Measurements from ENCODE around the gene WDR46. TPM values are rescaled to one million over a fixed set of nuclear protein-coding genes. Genes with fewer than 3 reads are reported as not detected.

WDR46 gene
- total and polyA plus RNA-seq, 2 donors (not counting 3 experiments of a cell fraction or from before 2014, with no cell fraction given): 61.4 to 71.2 TPM

DNA sequence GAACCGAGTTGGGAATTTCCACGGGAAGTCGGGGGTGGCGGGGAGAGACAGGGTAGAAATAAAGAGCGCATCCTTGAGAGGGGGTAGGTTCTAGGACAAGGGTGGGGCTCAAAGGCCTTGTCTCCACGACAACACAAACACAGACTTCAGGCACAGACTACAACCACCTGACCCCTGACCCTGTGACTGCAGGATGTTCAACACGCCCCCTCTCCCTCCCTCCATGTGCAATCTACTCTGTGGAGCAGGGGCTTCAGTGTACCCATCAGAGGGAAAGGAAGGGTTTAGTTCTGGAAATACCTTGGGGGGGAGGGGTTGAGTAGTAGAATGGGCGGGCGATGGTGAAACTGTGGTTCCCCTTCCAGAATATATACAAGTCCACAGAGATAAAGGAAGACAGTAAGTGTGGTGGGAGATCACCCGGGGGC lies 25.5 kb upstream of the WDR46 start:
- intact Hi-C loops (cut with micrococcal nuclease) (loop anchor here (1.0 to 10.0 kb wide), 3 partner anchors 15 to 260 kb away; partner anchors contain the start of genes HSD17B8, RXRB and SLC39A7), dilution Hi-C loops (cut with MboI; ENCODE audit: extremely low pct_ligation_motif_present, low sequenced_read_pairs) (no loop called here)
- peak overlapping the region; percentile 37 to 96 (median 65) for H3K4me3 ChIP-seq (replicated peaks in 1 of 3; ENCODE audit: insufficient read depth in 1 of 3, low read depth in 1 of 3, low read length in 3 of 3)
- no peaks in the 10 kb centered on the region for H3K9me3 ChIP-seq (replicated peaks; ENCODE audit: control insufficient read depth, insufficient read depth, low read length)
- peak overlapping the region; percentile 69 for H3K9ac ChIP-seq (replicated peaks; ENCODE audit: extremely low read depth, insufficient read depth, low read length)
- peak overlapping the region; percentile 81 for H3K4me2 ChIP-seq (ENCODE audit: insufficient read depth, low read length)
- no peaks in the 10 kb centered on the region for H3K9me1 ChIP-seq (replicated peaks; ENCODE audit: control insufficient read depth, extremely low read depth, insufficient read depth, low read length)
- DNase-seq (ENCODE audit: low read depth, low spot score) (peak; percentile 83), FAIRE-seq (peak; percentile 90)
- TF ChIP-seq MYC (IDR thresholded peaks at IDR 0.05; ENCODE audit: low read depth, low read length) (no peak), POLR2AphosphoS5 (IDR thresholded peaks at IDR 0.05; ENCODE audit: insufficient read depth, low read depth, low read length) (no peak), JUN (IDR thresholded peaks at IDR 0.05; ENCODE audit: borderline replicate concordance, insufficient read depth, insufficient read length, low read depth) (no peak), EZH2 (IDR thresholded peaks at IDR 0.05; ENCODE audit: borderline replicate concordance, low read depth, low read length, severe bottlenecking) (no peak), FOS (IDR thresholded peaks at IDR 0.05; ENCODE audit: borderline replicate concordance, insufficient read depth, low read length) (no peak), POLR2A (IDR thresholded peaks at IDR 0.05; ENCODE audit: low read depth, low read length) (no peak), GATA2 (IDR thresholded peaks at IDR 0.05; ENCODE audit: insufficient read depth, insufficient read length, low read depth, low read length) (no peak)
- TF ChIP-seq, protein P1, sequence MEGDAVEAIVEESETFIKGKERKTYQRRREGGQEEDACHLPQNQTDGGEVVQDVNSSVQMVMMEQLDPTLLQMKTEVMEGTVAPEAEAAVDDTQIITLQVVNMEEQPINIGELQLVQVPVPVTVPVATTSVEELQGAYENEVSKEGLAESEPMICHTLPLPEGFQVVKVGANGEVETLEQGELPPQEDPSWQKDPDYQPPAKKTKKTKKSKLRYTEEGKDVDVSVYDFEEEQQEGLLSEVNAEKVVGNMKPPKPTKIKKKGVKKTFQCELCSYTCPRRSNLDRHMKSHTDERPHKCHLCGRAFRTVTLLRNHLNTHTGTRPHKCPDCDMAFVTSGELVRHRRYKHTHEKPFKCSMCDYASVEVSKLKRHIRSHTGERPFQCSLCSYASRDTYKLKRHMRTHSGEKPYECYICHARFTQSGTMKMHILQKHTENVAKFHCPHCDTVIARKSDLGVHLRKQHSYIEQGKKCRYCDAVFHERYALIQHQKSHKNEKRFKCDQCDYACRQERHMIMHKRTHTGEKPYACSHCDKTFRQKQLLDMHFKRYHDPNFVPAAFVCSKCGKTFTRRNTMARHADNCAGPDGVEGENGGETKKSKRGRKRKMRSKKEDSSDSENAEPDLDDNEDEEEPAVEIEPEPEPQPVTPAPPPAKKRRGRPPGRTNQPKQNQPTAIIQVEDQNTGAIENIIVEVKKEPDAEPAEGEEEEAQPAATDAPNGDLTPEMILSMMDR (IDR thresholded peaks at IDR 0.05; ENCODE audit: extremely low read depth in 1 of 2, insufficient read depth in 1 of 2, low read depth in 1 of 2, low read length in 2 of 2): no peak
- TF ChIP-seq, protein P2, sequence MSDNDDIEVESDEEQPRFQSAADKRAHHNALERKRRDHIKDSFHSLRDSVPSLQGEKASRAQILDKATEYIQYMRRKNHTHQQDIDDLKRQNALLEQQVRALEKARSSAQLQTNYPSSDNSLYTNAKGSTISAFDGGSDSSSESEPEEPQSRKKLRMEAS (IDR thresholded peaks at IDR 0.05; ENCODE audit: insufficient read depth, insufficient read length): no peak
- H3K79me2 ChIP-seq (ENCODE audit: control insufficient read depth, insufficient read depth, low read length): peaks cover 24% of the 10 kb centered on the region
- peak overlapping the region; percentile 25 for H2AFZ ChIP-seq (ENCODE audit: low read depth, low read length)
- CTCF ChIA-PET: no interaction called here
- H3K36me3 ChIP-seq (ENCODE audit: control insufficient read depth in 2 of 2, extremely low read depth in 1 of 2, insufficient read depth in 2 of 2, low read length in 2 of 2): peaks cover 3 to 9% of the 10 kb centered on the region in 2 experiments
- H4K20me1 ChIP-seq (replicated peaks; ENCODE audit: control insufficient read depth, extremely low read depth, insufficient read depth, low read length): no peaks in the 10 kb centered on the region
- no TSS peak for BruUV-seq (replicated peaks)
- POLR2A ChIA-PET: no interaction called here
- peak overlapping the region; percentile 48 for H3K27ac ChIP-seq (ENCODE audit: insufficient read depth, low read depth, low read length)
- H3K4me1 ChIP-seq (ENCODE audit: control insufficient read depth, extremely low read depth, insufficient read depth, low read length): peaks cover 31% of the 10 kb centered on the region
- H3K27me3 ChIP-seq (ENCODE audit: control insufficient read depth in 2 of 2, insufficient read depth in 2 of 2, low read length in 2 of 2): no peaks in the 10 kb centered on the region
